H1 (cell line): ENCODE measurements around the gene ANKRD53. TPM values are rescaled to one million over a fixed set of nuclear protein-coding genes. Genes with fewer than 3 reads are reported as not detected.
A peak's percentile ranks its signal among the peaks of the same experiment; 100 is the strongest.

Experiments used
- CTCF ChIA-PET: fragments of 300-600 bp; sonication (Branson Sonifier 250); formaldehyde crosslinking; loops from one replicate; lab custom pipeline; 2021; ENCODE audit not compliant: partially characterized antibody; lab: Charles Lee
- POLR2A ChIA-PET: fragments of 300-600 bp; sonication (Branson Sonifier 250); formaldehyde crosslinking; loops from one replicate; lab custom pipeline; 2021; ENCODE audit warnings: inconsistent platforms; ENCODE audit not compliant: partially characterized antibody; lab: Charles Lee
- DNase-seq, 2 experiments: peaks; one replicate each; pipeline versions ENCODE4 v3.0.0 to v3.0.0-alpha.2; 2010 to 2022; ENCODE audit warnings: low spot score in 2 of 2, low read depth in 1 of 2, mixed read lengths in 1 of 2
- FAIRE-seq: peaks from 2 replicates; lab custom pipeline; 2011; peaks lifted over from hg19 to GRCh38; lab: Jason Lieb, UNC
- H2AFZ ChIP-seq: 2 replicates; pipeline ENCODE4 v1.8.1; 2012; ENCODE audit warnings: low read length, inconsistent platforms
- H2AK5ac ChIP-seq: 2 replicates; pipeline ENCODE4 v1.6.1; 2013; ENCODE audit warnings: low read depth, low read length
- H2BK120ac ChIP-seq: replicated peaks from 2 replicates; pipeline ENCODE3; 2013; ENCODE audit warnings: low read depth, low read length, inconsistent platforms
- H2BK12ac ChIP-seq: 2 replicates; pipeline ENCODE4 v1.6.1; 2013; ENCODE audit warnings: low read depth, low read length
- H2BK15ac ChIP-seq: 2 replicates; pipeline ENCODE4 v1.6.1; 2013; ENCODE audit warnings: low read length
- H2BK20ac ChIP-seq: 2 replicates; pipeline ENCODE4 v1.6.1; 2013; ENCODE audit warnings: low read length
- H2BK5ac ChIP-seq: 2 replicates; pipeline ENCODE4 v1.6.1; 2013; ENCODE audit warnings: low read depth, low read length
- H3K14ac ChIP-seq: 2 replicates; pipeline ENCODE4 v1.6.1; 2013; ENCODE audit warnings: inconsistent platforms; ENCODE audit not compliant: insufficient read length
- H3K18ac ChIP-seq: 2 replicates; pipeline ENCODE4 v1.6.1; 2013; ENCODE audit warnings: low read length; ENCODE audit errors: extremely low read depth
- H3K23ac ChIP-seq: 2 replicates; pipeline ENCODE4 v1.6.1; 2013; ENCODE audit warnings: inconsistent platforms; ENCODE audit not compliant: insufficient read length
- H3K23me2 ChIP-seq: 2 replicates; pipeline ENCODE4 v1.6.1; 2013; ENCODE audit warnings: low read depth, low read length
- H3K27ac ChIP-seq: 2 replicates; pipeline ENCODE4 v1.6.1; 2011; ENCODE audit warnings: low read depth, low read length, inconsistent platforms
- H3K27me3 ChIP-seq, 4 experiments: replicated peaks in 1 of 4; 1 replicate in 1 of 4; 2 replicates in 3 of 4; pipeline versions ENCODE4 v1.6.1 to v1.8.1; 2011 to 2013; ENCODE audit warnings: low read length in 3 of 4, mild to moderate bottlenecking in 3 of 4, inconsistent platforms in 2 of 4, mixed read lengths in 2 of 4, moderate library complexity in 1 of 4; ENCODE audit not compliant: control insufficient read depth in 3 of 4, insufficient read depth in 3 of 4; ENCODE audit errors: extremely low read depth in 1 of 4
- H3K36me3 ChIP-seq, 4 experiments: 2 replicates each; pipeline versions ENCODE4 v1.6.1 to v1.8.1; 2011 to 2013; ENCODE audit warnings: mild to moderate bottlenecking in 4 of 4, low read length in 3 of 4, moderate library complexity in 2 of 4, control low read depth in 1 of 4, inconsistent platforms in 1 of 4; ENCODE audit not compliant: insufficient read depth in 4 of 4, control insufficient read depth in 2 of 4
- H3K4ac ChIP-seq: replicated peaks from 2 replicates; pipeline ENCODE3; 2013; ENCODE audit warnings: low read length, low read depth, mixed read lengths, inconsistent platforms; ENCODE audit not compliant: insufficient read length
- H3K4me1 ChIP-seq, 4 experiments: replicated peaks in 1 of 4; 1 replicate in 1 of 4; 2 replicates in 3 of 4; pipeline versions ENCODE4 v1.6.1 to v1.8.1; 2011 to 2013; ENCODE audit warnings: low read length in 3 of 4, inconsistent platforms in 2 of 4, mixed read lengths in 1 of 4; ENCODE audit not compliant: insufficient read depth in 4 of 4, control insufficient read depth in 3 of 4
- H3K4me2 ChIP-seq, 2 experiments: 2 replicates each; pipeline versions ENCODE4 v1.6.1 to v1.8.1; 2011 to 2013; ENCODE audit warnings: low read depth in 2 of 2, low read length in 2 of 2, control low read depth in 1 of 2, inconsistent platforms in 1 of 2, mild to moderate bottlenecking in 1 of 2; ENCODE audit not compliant: insufficient read depth in 1 of 2
- H3K4me3 ChIP-seq, 4 experiments: fragments of 200-600, 300-600 bp in 1 of 4; sonication (generic), shearing (Covaris generic), sonication (Bioruptor Twin) in 1 of 4; 2 replicates each; pipeline versions ENCODE4 v1.5.1 to v1.8.1; 2011 to 2016; ENCODE audit warnings: low read length in 4 of 4, low read depth in 3 of 4, control low read depth in 2 of 4, inconsistent platforms in 2 of 4, mild to moderate bottlenecking in 2 of 4, mixed read lengths in 1 of 4, moderate library complexity in 1 of 4; ENCODE audit not compliant: insufficient read depth in 2 of 4; ENCODE audit errors: extremely low read depth in 1 of 4
- H3K56ac ChIP-seq: replicated peaks from 2 replicates; pipeline ENCODE3; 2013; ENCODE audit warnings: low read depth, mild to moderate bottlenecking, mixed read lengths, low read length, inconsistent platforms; ENCODE audit not compliant: insufficient read length
- H3K79me1 ChIP-seq: 2 replicates; pipeline ENCODE4 v1.6.1; 2013; ENCODE audit warnings: low read depth, low read length, control low read depth
- H3K79me2 ChIP-seq, 2 experiments: 2 replicates each; pipeline versions ENCODE4 v1.6.1 to v1.8.1; 2012 to 2013; ENCODE audit warnings: low read length in 2 of 2, mild to moderate bottlenecking in 2 of 2, inconsistent platforms in 1 of 2; ENCODE audit not compliant: insufficient read depth in 2 of 2, control insufficient read depth in 1 of 2
- H3K9ac ChIP-seq, 4 experiments: replicated peaks in 1 of 4; 1 replicate in 1 of 4; 2 replicates in 3 of 4; pipeline versions ENCODE4 v1.6.1 to v1.8.1; 2011 to 2013; ENCODE audit warnings: low read depth in 3 of 4, low read length in 3 of 4, control low read depth in 2 of 4, mild to moderate bottlenecking in 2 of 4, moderate library complexity in 2 of 4, inconsistent platforms in 1 of 4; ENCODE audit errors: extremely low read depth in 1 of 4
- H3K9me3 ChIP-seq, 2 experiments: 2 replicates each; pipeline versions ENCODE4 v1.6.1 to v1.8.1; 2012 to 2013; ENCODE audit warnings: mild to moderate bottlenecking in 2 of 2, moderate library complexity in 2 of 2, control low read depth in 1 of 2, inconsistent platforms in 1 of 2, low read depth in 1 of 2, low read length in 1 of 2, mixed read lengths in 1 of 2; ENCODE audit not compliant: insufficient read depth in 2 of 2
- H4K20me1 ChIP-seq, 2 experiments: replicated peaks in 1 of 2; 2 replicates each; pipeline versions ENCODE3 to v1.8.1; 2011 to 2013; ENCODE audit warnings: inconsistent platforms in 2 of 2, low read length in 2 of 2, mild to moderate bottlenecking in 1 of 2; ENCODE audit not compliant: insufficient read depth in 2 of 2, control insufficient read depth in 1 of 2
- H4K5ac ChIP-seq: 2 replicates; pipeline ENCODE4 v1.6.1; 2013; ENCODE audit warnings: low read length, low read depth, mixed read lengths, inconsistent platforms; ENCODE audit not compliant: insufficient read length
- H4K8ac ChIP-seq: 2 replicates; pipeline ENCODE4 v1.8.0; 2013; ENCODE audit warnings: mild to moderate bottlenecking, moderate library complexity, low read length, inconsistent platforms; ENCODE audit not compliant: insufficient read depth; ENCODE audit errors: extremely low read depth
- H4K91ac ChIP-seq: replicated peaks from 2 replicates; pipeline ENCODE3; 2013; ENCODE audit warnings: low read length, mixed read lengths, inconsistent platforms; ENCODE audit not compliant: insufficient read length
- CEBPB ChIP-seq: IDR thresholded peaks from 2 replicates; pipeline ENCODE4 v1.6.1; 2012; ENCODE audit warnings: low read depth, low read length
- KDM1A ChIP-seq: fragments of 200-600, 300-600 bp; sonication (generic); IDR thresholded peaks from 2 replicates; pipeline ENCODE4 v1.7.1; 2016; ENCODE audit warnings: mild to moderate bottlenecking, low read length, borderline replicate concordance
- NANOG ChIP-seq: IDR thresholded peaks from 2 replicates; pipeline ENCODE4 v1.6.1; 2011; ENCODE audit warnings: low read length, low read depth, mild to moderate bottlenecking, inconsistent platforms; ENCODE audit not compliant: insufficient read depth, poor library complexity, severe bottlenecking
- PHF8 ChIP-seq: fragments of 200-600 bp; sonication (generic); conservative IDR thresholded peaks from 2 replicates; pipeline ENCODE4 v1.7.1; 2012; ENCODE audit warnings: low read depth, mild to moderate bottlenecking, inconsistent platforms, low read length, moderate library complexity
- SRF ChIP-seq: IDR thresholded peaks from 2 replicates; pipeline ENCODE4 v1.6.1; 2011; ENCODE audit warnings: mild to moderate bottlenecking, low read depth, low read length, moderate library complexity
- WGBS, 2 experiments: shearing (Covaris generic) in 1 of 2; methylation state at CpG; one replicate each; pipeline versions ENCODE4 v1.1.6 to v1.1.7; 2013 to 2015; ENCODE audit warnings: low lambda C conversion rate in 2 of 2, mixed read lengths in 2 of 2, inconsistent platforms in 1 of 2, low coverage in 1 of 2, missing lambda C conversion rate in 1 of 2; ENCODE audit not compliant: insufficient replicate concordance in 2 of 2, insufficient coverage in 1 of 2, insufficient read length in 1 of 2; ENCODE audit errors: extremely low coverage in 1 of 2, missing lambda C conversion rate in 1 of 2; 5-methylcytosine and 5-hydroxymethylcytosine counted together
- polyA plus RNA-seq, 7 experiments: library from polyadenylated mRNA; depleted of rRNA in 3 of 7; stranded (reverse) in 5 of 7; unstranded in 2 of 7; fragments of >200 nt in 5 of 7; fragments of 200-250 nt in 2 of 7; gene quantifications; 1 replicate in 5 of 7; 2 replicates in 1 of 7; 4 replicates in 1 of 7; pipeline versions ENCODE4 v1.2.1 to v1.2.3, GENCODE V29; 2011 to 2013; ENCODE audit warnings: missing spikeins in 2 of 7, mixed read lengths in 2 of 7
- total RNA-seq: library from RNA; stranded (reverse); fragmentation: NEBNext Ultra II Directional; extraction: Animal tissue kit (Norgen Biotek cat#: 25700); gene quantifications from 2 replicates; pipeline ENCODE4 v1.2.1, GENCODE V29; 2021

Gene ANKRD53
- total and polyA plus RNA-seq, 2 of the 8 experiments (the other 6 are each of a cell fraction or from before 2014, with no cell fraction given), result 0.39 to 0.70 TPM

DNA sequence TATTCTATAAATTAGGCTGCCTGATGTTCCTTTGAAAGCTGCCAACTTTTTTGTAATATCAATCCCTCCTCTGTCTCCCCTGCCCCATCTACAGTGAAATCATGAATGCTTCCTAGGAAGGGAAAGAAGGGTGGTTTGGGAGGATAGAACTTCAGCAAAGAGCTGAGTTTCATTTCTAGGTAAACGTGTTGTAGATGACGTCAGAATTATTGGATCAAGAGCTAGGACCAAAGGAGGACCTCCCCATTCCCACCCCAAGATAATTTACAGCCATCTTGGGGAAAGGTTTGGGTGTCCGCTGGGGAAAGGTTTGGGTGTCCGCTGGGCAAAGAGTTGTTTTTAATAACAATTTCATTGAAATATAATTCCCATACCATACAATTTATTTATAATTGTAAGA, 11.2 kb upstream of the ANKRD53 start:
- no peaks in the 10 kb centered on the region for H3K9me3 ChIP-seq
- WGBS, 2 experiments, result 70% methylated on average over 4 of the region's 4 CpGs; no CpG with 5 or more reads in 1 of the 2 experiments
- H4K8ac ChIP-seq, result no peak overlapping the region
- no peak overlapping the region for H3K27ac ChIP-seq
- H3K36me3 ChIP-seq, result no peaks in the 10 kb centered on the region
- no peak overlapping the region for H2BK15ac ChIP-seq
- H3K27me3 ChIP-seq, result peaks cover 10 to 36% (median 27%) of the 10 kb centered on the region in 4 experiments
- H3K4me1 ChIP-seq, result no peaks in the 10 kb centered on the region
- H2AK5ac ChIP-seq, result no peak overlapping the region
- no peak for FAIRE-seq
- no peak overlapping the region for H2BK12ac ChIP-seq
- no peaks in the 10 kb centered on the region for H4K20me1 ChIP-seq
- H3K4me2 ChIP-seq, result no peak overlapping the region
- no peak overlapping the region for H3K14ac ChIP-seq
- no peak overlapping the region for H3K18ac ChIP-seq
- H2BK5ac ChIP-seq, result no peak overlapping the region
- CTCF ChIA-PET, result interaction anchor here (1.1 to 8.6 kb wide), 11 partner anchors 9 to 177 kb away, joined by 3 to 99 read pairs (median 15); partner anchors contain the start of genes ANKRD53 and FIGLA
- H3K79me1 ChIP-seq, result no peaks in the 10 kb centered on the region
- POLR2A ChIA-PET, result interaction anchor here (1.2 to 1.3 kb wide), 2 partner anchors 8 to 10 kb away, joined by 3 to 4 read pairs; no protein-coding TSS in a partner anchor
- no peak overlapping the region for H3K4ac ChIP-seq
- no peak overlapping the region for H3K4me3 ChIP-seq
- no peaks in the 10 kb centered on the region; the same call in 1 of the 2 replicates for H3K23me2 ChIP-seq
- no peaks in the 10 kb centered on the region for H3K79me2 ChIP-seq
- H3K9ac ChIP-seq, result no peak overlapping the region; a peak in 1 of 7 replicates
- H3K56ac ChIP-seq, result no peak overlapping the region
- DNase-seq, result peak in 1 of 2 experiments; percentile 13
- H3K23ac ChIP-seq, result no peak overlapping the region
- H2AFZ ChIP-seq, result no peak overlapping the region
- H2BK20ac ChIP-seq, result no peak overlapping the region
- no peak overlapping the region for H4K5ac ChIP-seq
- no peak overlapping the region for H4K91ac ChIP-seq
- no peak overlapping the region for H2BK120ac ChIP-seq
- TF ChIP-seq SRF, result no peak
- no peak for TF ChIP-seq KDM1A
- TF ChIP-seq NANOG, result no peak
- TF ChIP-seq CEBPB, result no peak
- no peak for TF ChIP-seq PHF8
